Osteocyte (in vitro differentiated cells): ENCODE measurements around the gene SEMA4F. TPM values are rescaled to one million over a fixed set of nuclear protein-coding genes. Genes with fewer than 3 reads are reported as not detected.

Experiments
- DNase-seq: peaks from one replicate; pipeline ENCODE4 v3.0.0; 2021; ENCODE audit warnings: mixed read lengths; ENCODE audit not compliant: unreplicated experiment; ENCODE audit errors: extremely low spot score
- H3K27ac Mint-ChIP-seq: one replicate; pipeline ENCODE4 v1.8.0; 2021; ENCODE audit warnings: mild to moderate bottlenecking, mixed read lengths; ENCODE audit not compliant: unreplicated experiment
- H3K27me3 Mint-ChIP-seq: one replicate; pipeline ENCODE4 v1.8.0; 2021; ENCODE audit warnings: mixed read lengths; ENCODE audit not compliant: unreplicated experiment
- H3K36me3 Mint-ChIP-seq: one replicate; pipeline ENCODE4 v1.8.0; 2021; ENCODE audit warnings: mixed read lengths; ENCODE audit not compliant: unreplicated experiment
- H3K4me1 Mint-ChIP-seq: one replicate; pipeline ENCODE4 v1.8.0; 2021; ENCODE audit warnings: mixed read lengths; ENCODE audit not compliant: unreplicated experiment
- H3K4me3 Mint-ChIP-seq: one replicate; pipeline ENCODE4 v1.8.0; 2021; ENCODE audit warnings: mild to moderate bottlenecking, moderate library complexity, mixed read lengths; ENCODE audit not compliant: unreplicated experiment
- H3K9me3 Mint-ChIP-seq: one replicate; pipeline ENCODE4 v1.8.0; 2021; ENCODE audit warnings: mixed read lengths; ENCODE audit not compliant: unreplicated experiment
- total RNA-seq: library from RNA; stranded (reverse); gene quantifications from 2 replicates; pipeline ENCODE4 v1.2.1, GENCODE V29; 2021
- TF ChIP-seq, protein P1 (sequence below): fragments of 200-600 bp; sonication (generic); IDR thresholded peaks from 2 replicates; pipeline ENCODE4 v1.5.0; 2021; ENCODE audit warnings: antibody characterized with exemption, mild to moderate bottlenecking, moderate library complexity

The SEMA4F gene
- total RNA-seq, 1 donor from 2014 or later = 14.2 TPM

DNA sequence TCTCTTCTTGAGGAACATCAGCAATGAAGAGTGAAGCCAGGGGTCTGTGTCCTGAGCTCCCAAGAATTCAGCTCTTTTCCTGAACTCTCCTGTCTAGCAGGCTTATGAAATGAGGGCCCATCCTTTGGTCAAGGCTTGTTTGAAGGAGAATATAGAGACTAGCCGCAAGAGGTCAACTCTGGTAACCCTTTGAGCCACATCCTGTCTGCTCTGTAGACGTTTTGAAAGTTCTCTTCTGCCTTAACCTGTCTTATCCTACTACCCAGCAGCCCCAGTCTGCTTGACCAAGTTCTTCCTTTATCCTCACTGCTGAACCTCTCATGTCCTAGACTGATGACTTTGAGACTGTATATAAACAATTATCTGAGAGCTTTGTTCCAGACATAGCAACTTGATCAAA is 5.4 kb downstream of the SEMA4F start:
- no peak for DNase-seq
- TF ChIP-seq, protein P1, sequence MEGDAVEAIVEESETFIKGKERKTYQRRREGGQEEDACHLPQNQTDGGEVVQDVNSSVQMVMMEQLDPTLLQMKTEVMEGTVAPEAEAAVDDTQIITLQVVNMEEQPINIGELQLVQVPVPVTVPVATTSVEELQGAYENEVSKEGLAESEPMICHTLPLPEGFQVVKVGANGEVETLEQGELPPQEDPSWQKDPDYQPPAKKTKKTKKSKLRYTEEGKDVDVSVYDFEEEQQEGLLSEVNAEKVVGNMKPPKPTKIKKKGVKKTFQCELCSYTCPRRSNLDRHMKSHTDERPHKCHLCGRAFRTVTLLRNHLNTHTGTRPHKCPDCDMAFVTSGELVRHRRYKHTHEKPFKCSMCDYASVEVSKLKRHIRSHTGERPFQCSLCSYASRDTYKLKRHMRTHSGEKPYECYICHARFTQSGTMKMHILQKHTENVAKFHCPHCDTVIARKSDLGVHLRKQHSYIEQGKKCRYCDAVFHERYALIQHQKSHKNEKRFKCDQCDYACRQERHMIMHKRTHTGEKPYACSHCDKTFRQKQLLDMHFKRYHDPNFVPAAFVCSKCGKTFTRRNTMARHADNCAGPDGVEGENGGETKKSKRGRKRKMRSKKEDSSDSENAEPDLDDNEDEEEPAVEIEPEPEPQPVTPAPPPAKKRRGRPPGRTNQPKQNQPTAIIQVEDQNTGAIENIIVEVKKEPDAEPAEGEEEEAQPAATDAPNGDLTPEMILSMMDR = no peak
- H3K36me3 Mint-ChIP-seq = peaks cover 2% of the 10 kb centered on the region
- peaks cover 5% of the 10 kb centered on the region for H3K4me1 Mint-ChIP-seq
- no peaks in the 10 kb centered on the region for H3K27me3 Mint-ChIP-seq
- no peak overlapping the region for H3K4me3 Mint-ChIP-seq
- no peak overlapping the region for H3K27ac Mint-ChIP-seq
- no peaks in the 10 kb centered on the region for H3K9me3 Mint-ChIP-seq

DNA sequence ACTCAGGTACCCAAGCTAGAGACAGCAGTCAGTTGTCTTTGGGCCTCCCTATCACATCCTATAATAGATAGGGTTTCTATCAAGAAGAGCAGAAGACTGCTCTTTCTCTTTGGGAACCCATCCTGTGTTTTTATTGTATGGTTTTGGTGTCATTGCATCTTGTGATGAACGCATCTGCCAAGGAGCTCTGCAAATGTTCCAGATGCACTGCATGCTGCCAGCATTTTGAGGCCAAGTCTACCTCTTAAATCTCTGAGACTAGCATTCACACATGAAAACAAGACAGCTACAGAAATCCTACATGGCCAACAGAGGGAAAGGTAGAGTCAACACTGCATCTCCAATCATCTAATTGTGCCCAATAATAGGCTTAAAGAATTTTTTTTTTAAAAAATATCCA is 14.0 kb downstream of the SEMA4F start:
- Mint-ChIP-seq H3K4me3 (no peak overlapping the region), H3K27ac (no peak overlapping the region), H3K27me3 (no peaks in the 10 kb centered on the region), H3K9me3 (no peaks in the 10 kb centered on the region), H3K4me1 (no peaks in the 10 kb centered on the region), H3K36me3 (no peaks in the 10 kb centered on the region)
- DNase-seq = no peak
- TF ChIP-seq, protein P1 = no peak

DNA sequence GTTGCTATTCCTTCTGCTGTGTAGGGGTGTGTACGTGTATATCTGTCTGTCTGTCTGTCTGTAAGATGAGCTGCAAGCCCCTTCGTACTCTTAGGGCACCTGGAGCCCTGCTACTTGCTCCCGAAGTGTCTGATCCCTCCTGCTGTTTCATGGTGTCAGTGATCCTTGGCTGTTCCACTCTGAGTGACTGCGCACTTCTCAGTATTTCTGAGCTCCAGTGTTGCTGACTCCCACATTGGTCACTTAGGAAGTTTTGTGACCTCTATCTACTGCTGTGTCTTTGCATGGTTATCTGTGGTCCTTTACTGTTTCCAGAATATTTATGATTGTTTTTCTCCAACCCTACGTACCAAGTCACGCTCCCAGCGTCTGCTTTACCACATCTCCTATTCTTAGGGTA is 16.2 kb downstream of the SEMA4F start:
- TF ChIP-seq, protein P1 = no peak
- Mint-ChIP-seq H3K9me3 (no peaks in the 10 kb centered on the region), H3K4me3 (no peak overlapping the region), H3K27me3 (no peaks in the 10 kb centered on the region), H3K4me1 (no peaks in the 10 kb centered on the region), H3K27ac (no peak overlapping the region), H3K36me3 (no peaks in the 10 kb centered on the region)
- DNase-seq = no peak

DNA sequence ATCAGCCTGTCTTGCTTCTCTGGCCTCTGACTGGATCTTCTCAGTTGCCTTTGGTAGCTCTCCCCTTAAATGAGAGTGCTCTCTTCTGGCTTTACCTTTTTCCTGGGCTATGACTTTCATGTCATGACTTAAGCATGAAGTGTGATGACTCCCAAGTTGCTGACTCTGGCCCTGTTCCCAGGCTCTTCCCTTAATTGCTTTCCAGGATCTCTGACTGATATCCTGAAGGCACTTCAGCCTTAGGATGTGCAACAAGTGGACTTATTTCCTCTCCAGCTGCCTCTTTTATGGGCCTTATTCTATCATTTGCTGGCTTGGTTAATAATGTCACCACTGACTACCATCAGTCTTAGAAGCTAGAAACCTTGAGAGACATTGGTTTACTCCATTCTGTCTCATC is 17.4 kb downstream of the SEMA4F start:
- no peak overlapping the region for H3K27ac Mint-ChIP-seq
- H3K4me1 Mint-ChIP-seq = no peaks in the 10 kb centered on the region
- no peaks in the 10 kb centered on the region for H3K9me3 Mint-ChIP-seq
- TF ChIP-seq, protein P1 = no peak
- H3K4me3 Mint-ChIP-seq = no peak overlapping the region
- no peaks in the 10 kb centered on the region for H3K27me3 Mint-ChIP-seq
- H3K36me3 Mint-ChIP-seq = peaks cover 7% of the 10 kb centered on the region
- no peak for DNase-seq

DNA sequence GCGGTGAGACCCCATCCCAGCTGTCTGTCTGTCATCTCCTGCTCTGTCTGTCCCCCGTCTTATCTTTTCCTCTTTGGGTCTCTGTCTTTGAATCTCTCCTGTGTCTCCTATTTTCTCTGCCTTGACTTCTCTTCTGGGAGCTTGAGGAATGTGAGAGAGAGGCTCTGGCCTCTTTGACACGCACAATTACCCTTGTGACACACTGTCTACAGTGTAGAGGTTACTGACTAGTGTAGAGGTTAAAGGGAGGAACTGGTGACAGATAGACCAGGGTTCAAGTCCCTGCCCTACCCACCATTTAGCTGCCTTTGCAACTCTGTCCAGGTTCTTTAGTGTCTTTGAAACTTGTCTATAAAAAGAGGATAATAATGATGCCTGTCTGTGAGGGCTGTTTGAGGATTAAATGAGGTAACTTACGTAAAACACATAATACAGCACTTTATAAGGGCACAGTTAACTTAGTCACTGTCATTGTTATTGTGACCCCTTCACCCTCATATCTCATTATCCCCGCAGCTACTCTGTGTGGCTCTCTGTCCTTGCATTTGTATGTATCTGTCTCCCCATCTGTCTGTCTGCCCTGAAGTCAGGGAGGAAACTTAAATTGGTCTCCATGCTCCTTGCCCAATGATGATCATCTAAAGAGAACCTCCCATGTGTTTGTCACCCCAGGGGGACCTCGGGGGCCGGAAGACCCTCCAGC is 19.9 kb downstream of the SEMA4F start:
- Mint-ChIP-seq H3K9me3 (no peaks in the 10 kb centered on the region), H3K27me3 (no peaks in the 10 kb centered on the region), H3K4me3 (no peak overlapping the region), H3K27ac (no peak overlapping the region), H3K4me1 (no peaks in the 10 kb centered on the region), H3K36me3 (peaks cover 18% of the 10 kb centered on the region)
- TF ChIP-seq, protein P1 = no peak
- DNase-seq = no peak
